NCI-H1417 treated with DMSO at 0.1 percent for 48 hours (cell line): Measurements from ENCODE around the gene COLEC11.
A peak's percentile ranks its signal among the peaks of the same experiment; 100 is the strongest.

Source experiments
- DNase-seq: peaks from one replicate; lab custom pipeline; 2025; lab: John Stamatoyannopoulos, UW

Gene COLEC11

DNA sequence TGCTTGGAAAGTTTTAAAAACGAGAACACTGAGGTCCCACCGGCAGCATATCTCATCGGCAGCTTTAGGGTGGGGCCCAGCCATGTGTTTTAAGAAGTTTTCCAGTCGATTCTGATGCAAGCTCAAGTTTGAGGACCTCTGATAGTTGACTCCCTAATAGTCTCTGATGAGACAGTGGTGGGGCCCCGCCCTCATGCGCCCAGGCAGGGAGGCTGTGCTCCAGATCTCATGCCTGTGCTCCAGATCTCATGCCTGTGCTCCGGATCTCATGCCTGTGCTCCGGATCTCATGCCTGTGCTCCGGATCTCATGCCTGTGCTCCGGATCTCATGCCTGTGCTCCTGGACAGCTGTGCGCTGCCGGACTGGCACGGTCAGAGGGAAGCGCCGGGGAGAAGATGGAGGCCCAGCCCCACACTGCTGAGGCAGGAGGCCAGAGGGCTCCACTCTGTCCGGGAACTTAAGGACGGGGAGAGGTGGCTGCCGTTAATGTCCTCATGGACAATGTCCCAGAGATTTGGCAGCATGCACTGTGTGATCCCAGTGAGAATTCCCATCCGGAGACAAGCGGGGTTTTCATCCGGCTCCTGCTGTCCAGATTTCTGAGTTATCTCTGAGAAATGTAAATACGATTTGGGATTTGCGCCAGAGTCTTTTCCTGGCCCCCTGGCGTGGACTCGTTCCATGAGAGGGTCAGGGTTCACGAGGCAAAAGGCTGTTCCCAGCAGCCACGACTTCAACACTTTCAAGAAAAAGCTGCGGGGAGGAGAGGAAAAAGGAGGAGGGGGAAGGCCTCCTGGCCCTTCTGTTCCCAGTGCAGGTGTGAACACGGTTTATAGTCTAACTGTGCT, 9.4 kb upstream of the COLEC11 start:
- no peak for DNase-seq

GRCh38 chr2:3586220-3586619, 8.7 kb upstream of the COLEC11 start:
- no peak for DNase-seq

GRCh38 chr2:3587021-3587420, 7.9 kb upstream of the COLEC11 start:
- no peak for DNase-seq

GRCh38 chr2:3587432-3587831, 7.5 kb upstream of the COLEC11 start:
- DNase-seq: no peak

- DNase-seq: no peak
Observed at GRCh38 chr2:3588084-3588483, 6.8 kb upstream of the COLEC11 start.

- DNase-seq: no peak
Observed at GRCh38 chr2:3589086-3589485, 5.8 kb upstream of the COLEC11 start.

DNA sequence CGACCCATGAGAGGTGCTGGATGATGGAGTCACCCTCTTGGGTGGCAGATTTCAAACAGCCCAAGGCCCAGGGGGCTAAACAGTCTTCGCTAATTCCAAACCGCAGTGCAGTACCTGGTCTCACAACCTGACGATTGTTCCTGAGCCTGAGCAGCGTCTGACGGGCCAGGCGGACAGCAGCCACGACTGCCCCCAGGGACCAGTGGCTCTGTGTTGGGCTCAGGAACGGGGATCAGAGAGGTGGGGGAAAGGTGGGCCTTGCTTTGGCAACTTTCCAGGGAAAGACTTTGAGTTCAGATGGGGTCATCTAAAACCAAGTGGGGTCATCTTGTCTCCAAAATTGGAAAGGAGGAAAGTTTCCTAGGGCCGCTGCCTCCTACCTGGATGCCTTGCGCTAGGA, 492 bp downstream of the COLEC11 start:
- DNase-seq: no peak

DNA sequence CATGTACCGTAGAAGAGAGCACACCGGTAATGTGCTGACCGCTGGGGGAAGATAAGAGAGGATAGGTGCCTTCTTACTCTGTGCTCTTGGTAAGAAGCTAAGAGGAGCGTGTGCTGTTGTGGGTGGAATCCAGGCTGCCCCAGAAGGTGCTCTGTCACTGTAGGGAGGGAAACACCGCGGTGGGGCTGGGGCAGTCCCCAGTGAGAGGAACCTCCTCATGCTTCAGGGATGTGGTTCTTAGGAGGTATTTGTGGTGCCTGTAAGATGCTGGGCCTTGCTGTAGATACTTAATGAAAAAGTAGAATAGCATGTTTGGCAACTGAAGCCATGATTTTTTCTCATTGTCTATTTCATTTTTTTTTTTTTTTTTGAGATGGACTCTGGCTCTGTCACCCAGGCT, 1.1 kb downstream of the COLEC11 start:
- no peak for DNase-seq

- DNase-seq: no peak
Observed at GRCh38 chr2:3596901-3597417, 2.0 kb downstream of the COLEC11 start.

GRCh38 chr2:3597567-3597966, 2.7 kb downstream of the COLEC11 start:
- no peak for DNase-seq

DNA sequence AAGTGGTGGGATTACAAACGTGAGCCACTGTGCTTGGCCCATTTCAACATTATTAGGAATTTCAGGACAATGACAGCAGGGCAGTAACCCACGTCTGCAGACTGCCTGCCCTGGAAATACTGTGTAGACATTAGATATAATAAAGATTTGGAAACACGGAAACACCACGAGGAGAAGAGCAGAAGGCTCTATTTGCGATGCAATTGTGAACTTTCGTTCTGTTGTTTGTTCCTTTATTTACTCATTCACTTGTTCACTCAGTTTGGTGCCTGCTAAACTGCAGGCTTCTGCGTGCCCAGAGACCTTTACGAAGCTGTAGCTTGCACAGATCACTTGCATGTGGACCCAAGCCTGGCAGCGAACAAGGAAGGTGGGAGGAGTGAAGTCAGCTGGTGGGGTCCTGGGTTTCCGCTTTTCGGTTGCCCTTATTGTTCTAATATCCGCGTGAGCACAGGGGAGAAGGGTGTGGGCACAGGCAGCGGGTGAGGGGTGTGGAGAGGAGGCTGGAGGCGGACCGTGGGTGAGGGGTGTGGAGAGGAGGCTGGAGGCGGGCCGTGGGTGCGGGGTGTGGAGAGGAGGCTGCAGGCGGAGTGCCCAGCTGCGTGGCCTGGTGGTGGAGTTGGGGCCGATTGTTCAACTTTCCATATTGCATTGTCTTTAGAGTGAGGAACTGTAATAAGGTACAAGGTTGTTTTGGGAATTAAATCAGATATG, 3.4 kb downstream of the COLEC11 start:
- no peak for DNase-seq

DNA sequence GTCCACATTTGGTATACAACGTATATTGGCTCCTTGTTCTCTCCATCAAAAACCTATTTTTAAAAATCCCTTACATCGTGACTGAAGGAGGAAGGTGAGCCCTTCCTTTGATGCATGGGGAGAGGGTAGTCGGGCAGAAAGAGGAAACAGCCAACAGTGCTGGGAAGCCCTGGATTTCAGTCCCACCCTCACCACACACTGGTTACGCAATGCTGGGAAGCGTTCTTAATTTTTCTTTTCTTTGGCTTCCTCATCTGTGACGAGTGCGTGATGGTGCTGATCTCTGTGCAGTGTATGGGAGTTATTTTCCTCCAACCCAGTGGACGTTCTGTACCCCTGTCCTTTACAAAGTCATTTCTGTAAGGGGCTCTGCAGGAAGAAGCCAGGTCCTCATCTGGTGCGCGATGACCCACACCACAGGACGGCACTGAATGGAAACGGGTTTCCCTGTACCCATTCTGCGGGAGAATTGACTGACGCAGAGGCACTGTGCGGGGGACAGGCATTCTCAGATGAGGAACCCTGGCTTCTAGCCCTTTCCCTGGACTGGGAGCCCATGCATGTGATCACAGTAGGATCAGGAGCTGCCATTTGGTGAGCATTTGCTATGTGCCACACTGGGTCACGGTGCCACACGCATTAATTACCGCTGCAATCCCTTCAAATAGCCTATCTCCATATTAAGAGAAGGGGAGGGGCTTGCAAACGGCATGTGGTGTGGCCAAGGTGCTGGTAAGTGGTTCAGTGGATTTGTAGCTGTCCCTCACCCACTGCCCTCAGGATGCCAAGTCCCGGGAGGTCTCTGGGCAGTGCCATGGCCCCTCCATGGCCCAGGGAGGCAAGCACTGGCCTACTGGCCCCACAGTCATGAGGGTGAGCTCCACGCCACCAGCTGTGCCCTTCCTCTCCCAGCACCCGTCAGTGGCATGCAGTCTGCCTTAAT, 4.3 kb downstream of the COLEC11 start:
- DNase-seq: no peak

GRCh38 chr2:3600256-3600855, 5.4 kb downstream of the COLEC11 start:
- no peak for DNase-seq

GRCh38 chr2:3601561-3602271, 6.8 kb downstream of the COLEC11 start:
- DNase-seq: no peak

DNA sequence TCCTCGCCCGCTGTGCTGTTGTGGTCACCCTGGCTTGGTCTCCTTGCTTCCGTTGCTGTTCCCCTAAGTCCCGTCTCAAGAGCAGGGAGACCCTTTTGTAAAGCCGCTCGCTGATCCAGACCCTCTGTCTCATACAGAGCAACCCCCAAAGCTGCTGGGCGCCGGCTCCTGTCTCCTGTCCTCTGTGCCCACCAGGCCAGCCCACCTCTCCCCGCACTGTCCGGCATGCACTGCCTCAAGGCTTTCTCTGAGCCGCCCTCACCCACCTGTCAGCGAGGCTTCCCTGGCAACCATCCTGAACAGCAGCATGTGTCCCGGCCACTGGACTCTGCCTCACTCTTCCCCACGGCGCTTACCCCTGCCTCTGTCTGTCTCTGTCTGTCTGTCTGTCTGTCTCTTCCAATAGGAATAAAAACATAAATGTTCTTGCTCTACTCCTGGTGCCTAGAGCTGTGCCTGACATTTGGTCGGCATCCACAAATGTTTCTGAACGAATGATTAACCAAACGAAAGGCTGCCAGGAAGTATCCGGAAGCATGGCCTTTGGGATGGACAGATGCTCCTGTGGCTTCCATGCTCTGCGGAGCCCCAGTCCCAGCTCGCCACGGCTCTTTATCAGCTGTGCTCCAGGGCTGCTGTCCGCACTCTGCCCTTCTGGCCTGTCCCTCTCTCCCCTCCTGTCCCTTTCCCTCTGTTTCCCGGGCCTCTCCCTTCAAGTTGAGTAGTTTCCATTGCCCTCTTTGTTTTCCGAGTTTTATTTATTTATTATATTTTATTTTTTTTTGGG, 7.8 kb downstream of the COLEC11 start:
- no peak for DNase-seq

DNA sequence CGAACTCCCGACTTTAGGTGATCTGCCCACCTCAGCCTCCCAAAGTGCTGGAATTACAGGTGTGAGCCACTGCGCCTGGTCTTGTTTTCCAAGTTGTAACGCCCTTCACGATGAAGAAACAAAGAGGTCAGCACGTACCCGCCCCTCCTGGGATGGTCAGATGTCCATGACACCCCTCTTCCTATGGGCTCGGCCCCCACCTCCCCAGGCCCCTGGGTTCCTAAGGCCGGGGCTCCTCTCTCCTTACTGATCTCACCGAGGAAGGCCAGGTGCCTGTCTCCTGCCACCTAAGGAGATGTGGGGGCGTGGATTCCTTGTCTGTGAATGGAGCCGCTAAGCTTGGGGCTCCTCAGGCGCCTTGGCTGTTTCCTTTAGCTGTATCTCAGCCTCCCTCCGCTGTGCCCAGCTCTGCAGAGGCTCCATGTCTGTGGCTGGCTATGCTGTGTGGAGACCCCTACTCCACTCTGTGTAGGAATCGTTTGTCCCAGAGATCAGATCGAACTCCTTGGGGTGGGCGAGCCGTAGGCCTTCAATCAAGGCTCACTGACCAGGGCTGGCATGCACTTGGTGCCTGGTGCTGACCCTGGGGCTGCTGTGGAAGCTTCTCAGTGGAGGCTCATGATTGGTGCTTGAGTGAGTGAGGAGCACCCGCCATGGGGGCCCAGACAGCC, 8.8 kb downstream of the COLEC11 start:
- no peak for DNase-seq

DNA sequence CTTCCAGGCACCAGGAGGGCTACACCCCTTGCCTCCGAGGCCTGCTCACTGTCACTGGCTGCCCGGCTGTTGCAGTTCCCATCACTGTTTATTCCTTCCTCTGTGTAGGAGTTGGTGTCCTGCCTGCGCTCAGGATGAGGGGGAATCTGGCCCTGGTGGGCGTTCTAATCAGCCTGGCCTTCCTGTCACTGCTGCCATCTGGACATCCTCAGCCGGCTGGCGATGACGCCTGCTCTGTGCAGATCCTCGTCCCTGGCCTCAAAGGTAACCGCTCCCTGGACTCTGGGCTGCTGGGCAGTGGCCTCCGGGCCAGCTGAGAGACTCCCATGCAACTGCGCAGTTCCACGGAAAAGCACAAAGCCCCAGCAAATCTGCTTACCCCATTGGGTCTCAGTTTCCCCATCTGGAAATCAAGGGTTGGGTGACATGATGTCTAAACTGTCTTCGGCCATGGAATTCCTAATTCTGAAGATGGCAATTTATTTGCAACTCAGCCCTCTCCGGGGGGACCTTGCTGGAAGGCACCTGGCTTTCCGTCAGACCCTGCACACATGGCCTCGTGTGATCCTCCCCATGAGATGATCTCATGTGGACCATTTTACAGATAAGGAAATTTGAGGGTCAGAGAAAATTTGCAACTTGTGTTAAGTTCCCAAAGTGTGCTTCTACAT, 9.4 kb downstream of the COLEC11 start:
- no peak for DNase-seq

GRCh38 chr2:3604991-3605961, 10.4 kb downstream of the COLEC11 start:
- DNase-seq: peak; percentile 68
